Upper lobe of left lung (tissue), 4 donors: ENCODE data around the gene RPL31.

ENCODE experiments used
- CTCF ChIP-seq, 6 experiments: fragments of 450-650 bp in 4 of 6; fragments of 200-600 bp in 2 of 6; sonication (generic) in 2 of 6; IDR thresholded peaks; one replicate each; pipeline ENCODE4 v1.5.1; 2016 to 2019; ENCODE audit warnings: antibody characterized with exemption in 6 of 6
- EP300 ChIP-seq, 4 donors: sonication (generic); formaldehyde crosslinking; IDR thresholded peaks; one replicate each; pipeline ENCODE4 v1.5.1; 2017; ENCODE audit warnings: antibody characterized with exemption in 4 of 4, control low read depth in 2 of 4
- POLR2A ChIP-seq, 4 donors: fragments of 450-650 bp; IDR thresholded peaks; one replicate each; pipeline ENCODE4 v1.5.1; 2016 to 2017; ENCODE audit warnings: antibody characterized with exemption in 4 of 4, mild to moderate bottlenecking in 2 of 4
- POLR2AphosphoS5 ChIP-seq, 2 donors: sonication (generic); formaldehyde crosslinking; IDR thresholded peaks; one replicate each; pipeline ENCODE4 v1.5.1; 2017; ENCODE audit warnings: antibody characterized with exemption in 2 of 2

DNA sequence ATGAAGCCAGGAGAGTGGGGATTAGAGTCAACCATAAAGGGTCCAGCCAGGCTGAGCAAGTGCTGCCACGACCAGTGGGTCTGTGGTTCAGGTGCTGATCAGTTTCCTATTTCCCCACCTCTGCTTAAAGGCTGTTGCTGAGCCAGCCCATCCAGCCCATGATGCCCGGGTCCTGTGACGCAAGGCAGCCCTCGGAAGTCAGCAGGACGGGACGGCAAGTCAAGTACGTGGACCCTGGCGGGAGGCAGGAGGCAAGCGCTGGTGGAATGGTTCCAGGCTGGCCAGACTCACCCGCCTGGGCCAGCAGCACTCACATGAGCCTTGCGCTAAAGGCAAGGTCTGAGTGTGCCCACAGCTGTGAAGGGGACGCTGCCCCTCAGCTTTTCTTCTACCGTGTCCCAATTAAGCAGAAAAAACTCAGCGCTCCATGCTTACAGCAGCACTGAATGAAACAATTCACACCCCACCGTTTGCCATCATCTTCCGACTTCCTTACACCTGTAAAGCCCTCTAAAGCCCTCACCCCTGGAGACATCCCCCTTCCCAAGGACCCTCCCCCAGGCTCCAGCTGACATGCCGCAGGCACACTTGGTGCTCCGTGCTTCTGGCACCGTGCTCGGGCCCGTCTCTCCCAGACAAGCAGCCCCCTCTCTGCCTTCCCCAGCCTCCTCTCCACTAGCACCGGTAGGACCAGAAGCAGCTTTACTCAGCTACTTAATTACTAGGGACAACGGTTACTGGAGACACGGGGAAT is 11.3 kb upstream of the RPL31 start:
- TF ChIP-seq CTCF (IDR thresholded peaks at IDR 0.05) (no peak), POLR2AphosphoS5 (IDR thresholded peaks at IDR 0.05) (no peak), POLR2A (IDR thresholded peaks at IDR 0.05) (no peak), EP300 (IDR thresholded peaks at IDR 0.05) (no peak)
